ENCODE measurements around the gene KLF15. TPM values are rescaled to one million over a fixed set of nuclear protein-coding genes. Genes with fewer than 3 reads are reported as not detected.

Gene KLF15
- polyA plus RNA-seq, 6 donors from 2014 or later, result 0.09 to 0.24 TPM; not detected in 4

Other genes starting within 250 kb of the KLF15 start
- under 1 TPM in 1 of 6 donors, not detected in 5; 0.08 TPM for gene ALDH1L1, start 176.8 kb downstream of the KLF15 start, polyA plus RNA-seq (ENCODE audit: low read depth in 6 of 6)
- not detected for gene CFAP100, start 37.5 kb upstream of the KLF15 start, polyA plus RNA-seq (ENCODE audit: low read depth in 6 of 6)
- gene ZXDC, start 118.5 kb upstream of the KLF15 start, polyA plus RNA-seq (ENCODE audit: low read depth in 6 of 6), result 10 to 100 TPM; 11.9 to 26.9 (median 16.2) TPM
- not detected for gene UROC1, start 160.4 kb upstream of the KLF15 start, polyA plus RNA-seq (ENCODE audit: low read depth in 6 of 6)
- under 1 TPM in 2 of 6 donors, not detected in 4; 0.16 to 0.53 TPM for gene CHST13, start 166.7 kb upstream of the KLF15 start, polyA plus RNA-seq (ENCODE audit: low read depth in 6 of 6)
- gene C3orf22, start 201.5 kb upstream of the KLF15 start, polyA plus RNA-seq (ENCODE audit: low read depth in 6 of 6), result not detected